Measurements from ENCODE around the gene CERS6. TPM values are rescaled to one million over a fixed set of nuclear protein-coding genes. Genes with fewer than 3 reads are reported as not detected.

Gene CERS6
- total RNA-seq, 4 donors from 2014 or later, result 53.7 to 78.3 (median 63.8) TPM

- 70 to 73% methylated on average over 3 of the region's 3 CpGs for WGBS, 2 donors
Measured at GRCh38 chr2:168424971-168425370, 31.1 kb upstream of the CERS6 start.

GRCh38 chr2:168426861-168427260 is 29.2 kb upstream of the CERS6 start:
- WGBS, 2 donors, result 96 to 98% methylated on average over 2 of the region's 2 CpGs
- intact Hi-C loops (cut with DNase I; ENCODE audit: low total_unique reads), result no loop called here
- TF ChIP-seq POLR2A (IDR thresholded peaks at IDR 0.05) (no peak), CTCF (IDR thresholded peaks at IDR 0.05) (no peak)
- no peak for DNase-seq (ENCODE audit: low spot score in 2 of 2)
- H3K4me3 ChIP-seq (ENCODE audit: low read depth, poor library complexity, severe bottlenecking), result no peak overlapping the region

More at GRCh38 chr2:168424971-168425370, 31.1 kb upstream of the CERS6 start:
- intact Hi-C loops (cut with DNase I; ENCODE audit: low total_unique reads), result no loop called here
- H3K4me3 ChIP-seq (ENCODE audit: low read depth, poor library complexity, severe bottlenecking), result no peak overlapping the region
- no peak for DNase-seq (ENCODE audit: low spot score in 2 of 2)
- TF ChIP-seq CTCF (IDR thresholded peaks at IDR 0.05) (no peak), POLR2A (IDR thresholded peaks at IDR 0.05) (no peak)

GRCh38 chr2:168427451-168427850 is 28.6 kb upstream of the CERS6 start:
- TF ChIP-seq POLR2A (IDR thresholded peaks at IDR 0.05), result no peak
- 57 to 58% methylated on average over 3 of the region's 3 CpGs for WGBS, 2 donors
- DNase-seq (ENCODE audit: low spot score in 2 of 2), result no peak
- H3K4me3 ChIP-seq (ENCODE audit: low read depth, poor library complexity, severe bottlenecking), result no peak overlapping the region
- intact Hi-C loops (cut with DNase I; ENCODE audit: low total_unique reads), result no loop called here

- intact Hi-C loops (cut with DNase I; ENCODE audit: low total_unique reads), result no loop called here
- H3K4me3 ChIP-seq (ENCODE audit: low read depth, poor library complexity, severe bottlenecking), result no peak overlapping the region
- 92 to 98% methylated on average over 3 of the region's 3 CpGs for WGBS, 2 donors
- TF ChIP-seq POLR2A (IDR thresholded peaks at IDR 0.05) (no peak), CTCF (IDR thresholded peaks at IDR 0.05) (no peak)
- no peak for DNase-seq (ENCODE audit: low spot score in 2 of 2)
Measured at GRCh38 chr2:168428431-168428830, 27.6 kb upstream of the CERS6 start.

GRCh38 chr2:168429988-168430387 is 26.1 kb upstream of the CERS6 start:
- 82 to 90% methylated on average over 6 of the region's 6 CpGs for WGBS, 2 donors
- no peak for DNase-seq (ENCODE audit: low spot score in 2 of 2)
- intact Hi-C loops (cut with DNase I; ENCODE audit: low total_unique reads), result no loop called here
- H3K4me3 ChIP-seq (ENCODE audit: low read depth, poor library complexity, severe bottlenecking), result no peak overlapping the region
- TF ChIP-seq POLR2A (IDR thresholded peaks at IDR 0.05), result no peak
- TF ChIP-seq CTCF (IDR thresholded peaks at IDR 0.05), result no peak

GRCh38 chr2:168430431-168430830 is 25.6 kb upstream of the CERS6 start:
- DNase-seq (ENCODE audit: low spot score in 2 of 2), result no peak
- H3K4me3 ChIP-seq (ENCODE audit: low read depth, poor library complexity, severe bottlenecking), result no peak overlapping the region
- intact Hi-C loops (cut with DNase I; ENCODE audit: low total_unique reads), result no loop called here
- WGBS, 2 donors, result 52 to 58% methylated on average over 3 of the region's 3 CpGs
- TF ChIP-seq POLR2A (IDR thresholded peaks at IDR 0.05) (no peak), CTCF (IDR thresholded peaks at IDR 0.05) (no peak)
